H1 (cell line): ENCODE measurements around the gene CYB5R3. TPM values are rescaled to one million over a fixed set of nuclear protein-coding genes. Genes with fewer than 3 reads are reported as not detected.

ENCODE experiments used
- CTCF ChIA-PET: fragments of 300-600 bp; sonication (Branson Sonifier 250); formaldehyde crosslinking; loops from one replicate; lab custom pipeline; 2021; ENCODE audit not compliant: partially characterized antibody; lab: Charles Lee
- POLR2A ChIA-PET: fragments of 300-600 bp; sonication (Branson Sonifier 250); formaldehyde crosslinking; loops from one replicate; lab custom pipeline; 2021; ENCODE audit warnings: inconsistent platforms; ENCODE audit not compliant: partially characterized antibody; lab: Charles Lee
- DNase-seq, 2 experiments: peaks; one replicate each; pipeline versions ENCODE4 v3.0.0 to v3.0.0-alpha.2; 2010 to 2022; ENCODE audit warnings: low spot score in 2 of 2, low read depth in 1 of 2, mixed read lengths in 1 of 2
- FAIRE-seq: peaks from 2 replicates; lab custom pipeline; 2011; peaks lifted over from hg19 to GRCh38; lab: Jason Lieb, UNC
- H2AFZ ChIP-seq: 2 replicates; pipeline ENCODE4 v1.8.1; 2012; ENCODE audit warnings: low read length, inconsistent platforms
- H2AK5ac ChIP-seq: 2 replicates; pipeline ENCODE4 v1.6.1; 2013; ENCODE audit warnings: low read depth, low read length
- H2BK120ac ChIP-seq: replicated peaks from 2 replicates; pipeline ENCODE3; 2013; ENCODE audit warnings: low read depth, low read length, inconsistent platforms
- H2BK12ac ChIP-seq: 2 replicates; pipeline ENCODE4 v1.6.1; 2013; ENCODE audit warnings: low read depth, low read length
- H2BK15ac ChIP-seq: 2 replicates; pipeline ENCODE4 v1.6.1; 2013; ENCODE audit warnings: low read length
- H2BK20ac ChIP-seq: 2 replicates; pipeline ENCODE4 v1.6.1; 2013; ENCODE audit warnings: low read length
- H2BK5ac ChIP-seq: 2 replicates; pipeline ENCODE4 v1.6.1; 2013; ENCODE audit warnings: low read depth, low read length
- H3K14ac ChIP-seq: 2 replicates; pipeline ENCODE4 v1.6.1; 2013; ENCODE audit warnings: inconsistent platforms; ENCODE audit not compliant: insufficient read length
- H3K18ac ChIP-seq: 2 replicates; pipeline ENCODE4 v1.6.1; 2013; ENCODE audit warnings: low read length; ENCODE audit errors: extremely low read depth
- H3K23ac ChIP-seq: 2 replicates; pipeline ENCODE4 v1.6.1; 2013; ENCODE audit warnings: inconsistent platforms; ENCODE audit not compliant: insufficient read length
- H3K23me2 ChIP-seq: 2 replicates; pipeline ENCODE4 v1.6.1; 2013; ENCODE audit warnings: low read depth, low read length
- H3K27ac ChIP-seq: 2 replicates; pipeline ENCODE4 v1.6.1; 2011; ENCODE audit warnings: low read depth, low read length, inconsistent platforms
- H3K27me3 ChIP-seq, 4 experiments: replicated peaks in 1 of 4; 1 replicate in 1 of 4; 2 replicates in 3 of 4; pipeline versions ENCODE4 v1.6.1 to v1.8.1; 2011 to 2013; ENCODE audit warnings: low read length in 3 of 4, mild to moderate bottlenecking in 3 of 4, inconsistent platforms in 2 of 4, mixed read lengths in 2 of 4, moderate library complexity in 1 of 4; ENCODE audit not compliant: control insufficient read depth in 3 of 4, insufficient read depth in 3 of 4; ENCODE audit errors: extremely low read depth in 1 of 4
- H3K36me3 ChIP-seq, 4 experiments: 2 replicates each; pipeline versions ENCODE4 v1.6.1 to v1.8.1; 2011 to 2013; ENCODE audit warnings: mild to moderate bottlenecking in 4 of 4, low read length in 3 of 4, moderate library complexity in 2 of 4, control low read depth in 1 of 4, inconsistent platforms in 1 of 4; ENCODE audit not compliant: insufficient read depth in 4 of 4, control insufficient read depth in 2 of 4
- H3K4ac ChIP-seq: replicated peaks from 2 replicates; pipeline ENCODE3; 2013; ENCODE audit warnings: low read length, low read depth, mixed read lengths, inconsistent platforms; ENCODE audit not compliant: insufficient read length
- H3K4me1 ChIP-seq, 4 experiments: replicated peaks in 1 of 4; 1 replicate in 1 of 4; 2 replicates in 3 of 4; pipeline versions ENCODE4 v1.6.1 to v1.8.1; 2011 to 2013; ENCODE audit warnings: low read length in 3 of 4, inconsistent platforms in 2 of 4, mixed read lengths in 1 of 4; ENCODE audit not compliant: insufficient read depth in 4 of 4, control insufficient read depth in 3 of 4
- H3K4me2 ChIP-seq, 2 experiments: 2 replicates each; pipeline versions ENCODE4 v1.6.1 to v1.8.1; 2011 to 2013; ENCODE audit warnings: low read depth in 2 of 2, low read length in 2 of 2, control low read depth in 1 of 2, inconsistent platforms in 1 of 2, mild to moderate bottlenecking in 1 of 2; ENCODE audit not compliant: insufficient read depth in 1 of 2
- H3K4me3 ChIP-seq, 4 experiments: fragments of 200-600, 300-600 bp in 1 of 4; sonication (generic), shearing (Covaris generic), sonication (Bioruptor Twin) in 1 of 4; 2 replicates each; pipeline versions ENCODE4 v1.5.1 to v1.8.1; 2011 to 2016; ENCODE audit warnings: low read length in 4 of 4, low read depth in 3 of 4, control low read depth in 2 of 4, inconsistent platforms in 2 of 4, mild to moderate bottlenecking in 2 of 4, mixed read lengths in 1 of 4, moderate library complexity in 1 of 4; ENCODE audit not compliant: insufficient read depth in 2 of 4; ENCODE audit errors: extremely low read depth in 1 of 4
- H3K56ac ChIP-seq: replicated peaks from 2 replicates; pipeline ENCODE3; 2013; ENCODE audit warnings: low read depth, mild to moderate bottlenecking, mixed read lengths, low read length, inconsistent platforms; ENCODE audit not compliant: insufficient read length
- H3K79me1 ChIP-seq: 2 replicates; pipeline ENCODE4 v1.6.1; 2013; ENCODE audit warnings: low read depth, low read length, control low read depth
- H3K79me2 ChIP-seq, 2 experiments: 2 replicates each; pipeline versions ENCODE4 v1.6.1 to v1.8.1; 2012 to 2013; ENCODE audit warnings: low read length in 2 of 2, mild to moderate bottlenecking in 2 of 2, inconsistent platforms in 1 of 2; ENCODE audit not compliant: insufficient read depth in 2 of 2, control insufficient read depth in 1 of 2
- H3K9ac ChIP-seq, 4 experiments: replicated peaks in 1 of 4; 1 replicate in 1 of 4; 2 replicates in 3 of 4; pipeline versions ENCODE4 v1.6.1 to v1.8.1; 2011 to 2013; ENCODE audit warnings: low read depth in 3 of 4, low read length in 3 of 4, control low read depth in 2 of 4, mild to moderate bottlenecking in 2 of 4, moderate library complexity in 2 of 4, inconsistent platforms in 1 of 4; ENCODE audit errors: extremely low read depth in 1 of 4
- H3K9me3 ChIP-seq, 2 experiments: 2 replicates each; pipeline versions ENCODE4 v1.6.1 to v1.8.1; 2012 to 2013; ENCODE audit warnings: mild to moderate bottlenecking in 2 of 2, moderate library complexity in 2 of 2, control low read depth in 1 of 2, inconsistent platforms in 1 of 2, low read depth in 1 of 2, low read length in 1 of 2, mixed read lengths in 1 of 2; ENCODE audit not compliant: insufficient read depth in 2 of 2
- H4K20me1 ChIP-seq, 2 experiments: replicated peaks in 1 of 2; 2 replicates each; pipeline versions ENCODE3 to v1.8.1; 2011 to 2013; ENCODE audit warnings: inconsistent platforms in 2 of 2, low read length in 2 of 2, mild to moderate bottlenecking in 1 of 2; ENCODE audit not compliant: insufficient read depth in 2 of 2, control insufficient read depth in 1 of 2
- H4K5ac ChIP-seq: 2 replicates; pipeline ENCODE4 v1.6.1; 2013; ENCODE audit warnings: low read length, low read depth, mixed read lengths, inconsistent platforms; ENCODE audit not compliant: insufficient read length
- H4K8ac ChIP-seq: 2 replicates; pipeline ENCODE4 v1.8.0; 2013; ENCODE audit warnings: mild to moderate bottlenecking, moderate library complexity, low read length, inconsistent platforms; ENCODE audit not compliant: insufficient read depth; ENCODE audit errors: extremely low read depth
- H4K91ac ChIP-seq: replicated peaks from 2 replicates; pipeline ENCODE3; 2013; ENCODE audit warnings: low read length, mixed read lengths, inconsistent platforms; ENCODE audit not compliant: insufficient read length
- BACH1 ChIP-seq: IDR thresholded peaks from 2 replicates; pipeline ENCODE4 v1.6.1; 2012; ENCODE audit warnings: low read length, improper control_type of control experiment
- JUND ChIP-seq: IDR thresholded peaks from 2 replicates; pipeline ENCODE4 v1.6.1; 2011; ENCODE audit warnings: mild to moderate bottlenecking, improper control_type of control experiment, low read length
- MAFK ChIP-seq: IDR thresholded peaks from 2 replicates; pipeline ENCODE4 v1.6.1; 2012; ENCODE audit warnings: low read depth, mild to moderate bottlenecking, improper control_type of control experiment, low read length
- POLR2A ChIP-seq, 2 experiments: IDR thresholded peaks; 1 replicate in 1 of 2; 2 replicates in 1 of 2; pipeline ENCODE4 v1.6.1; 2011; ENCODE audit warnings: low read depth in 2 of 2, low read length in 2 of 2, mild to moderate bottlenecking in 2 of 2; ENCODE audit errors: control extremely low read depth in 1 of 2
- POLR2AphosphoS5 ChIP-seq: IDR thresholded peaks from 2 replicates; pipeline ENCODE4 v1.6.1; 2011; ENCODE audit warnings: low read depth, low read length
- WGBS, 2 experiments: shearing (Covaris generic) in 1 of 2; methylation state at CpG; one replicate each; pipeline versions ENCODE4 v1.1.6 to v1.1.7; 2013 to 2015; ENCODE audit warnings: low lambda C conversion rate in 2 of 2, mixed read lengths in 2 of 2, inconsistent platforms in 1 of 2, low coverage in 1 of 2, missing lambda C conversion rate in 1 of 2; ENCODE audit not compliant: insufficient replicate concordance in 2 of 2, insufficient coverage in 1 of 2, insufficient read length in 1 of 2; ENCODE audit errors: extremely low coverage in 1 of 2, missing lambda C conversion rate in 1 of 2; 5-methylcytosine and 5-hydroxymethylcytosine counted together
- polyA plus RNA-seq, 7 experiments: library from polyadenylated mRNA; depleted of rRNA in 3 of 7; stranded (reverse) in 5 of 7; unstranded in 2 of 7; fragments of >200 nt in 5 of 7; fragments of 200-250 nt in 2 of 7; gene quantifications; 1 replicate in 5 of 7; 2 replicates in 1 of 7; 4 replicates in 1 of 7; pipeline versions ENCODE4 v1.2.1 to v1.2.3, GENCODE V29; 2011 to 2013; ENCODE audit warnings: missing spikeins in 2 of 7, mixed read lengths in 2 of 7
- total RNA-seq: library from RNA; stranded (reverse); fragmentation: NEBNext Ultra II Directional; extraction: Animal tissue kit (Norgen Biotek cat#: 25700); gene quantifications from 2 replicates; pipeline ENCODE4 v1.2.1, GENCODE V29; 2021

Gene CYB5R3
- total and polyA plus RNA-seq, 2 of the 8 experiments (the other 6 are each of a cell fraction or from before 2014, with no cell fraction given) = 75.3 to 113 TPM

DNA sequence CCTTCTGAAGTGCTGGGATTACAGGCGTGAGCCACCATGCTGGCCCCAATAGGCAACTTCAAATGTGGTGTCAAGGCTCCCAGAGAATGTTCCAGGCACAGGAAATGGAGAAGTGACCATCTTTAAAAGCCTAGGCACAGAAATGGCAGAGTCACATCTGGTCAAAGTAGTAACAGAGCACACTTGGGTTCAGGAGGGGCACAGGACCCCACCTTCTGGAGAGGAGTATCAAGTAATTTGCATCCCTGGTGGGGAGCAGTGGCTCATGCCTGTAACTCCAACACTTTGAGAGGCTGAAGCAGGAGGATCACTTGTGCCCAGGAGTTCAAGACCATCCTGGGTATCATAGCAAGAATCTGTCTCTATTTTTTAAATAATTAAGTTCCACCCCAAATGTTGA is 66.2 kb downstream of the CYB5R3 start:
- 94% methylated on average over 1 of the region's 1 CpG; no CpG with 5 or more reads in 1 of the 2 experiments for WGBS, 2 experiments
- Histone ChIP-seq H2BK20ac (no peak overlapping the region), H3K18ac (no peak overlapping the region), H3K14ac (no peak overlapping the region), H2BK5ac (no peak overlapping the region), H3K9me3 (no peaks in the 10 kb centered on the region), H3K79me1 (no peaks in the 10 kb centered on the region; the same call in 1 of the 2 replicates), H2AFZ (no peak overlapping the region), H3K36me3 (peaks cover 31 to 55% (median 50%) of the 10 kb centered on the region in 4 experiments), H3K23ac (no peak overlapping the region), H2BK12ac (no peak overlapping the region), H2AK5ac (no peak overlapping the region), H3K27ac (no peak overlapping the region), H3K4ac (no peak overlapping the region), H3K4me1 (no peaks in the 10 kb centered on the region), H2BK120ac (no peak overlapping the region), H4K8ac (no peak overlapping the region), H4K20me1 (peaks cover 0 to 5% of the 10 kb centered on the region in 2 experiments), H4K5ac (no peak overlapping the region), H3K9ac (no peak overlapping the region), H4K91ac (no peak overlapping the region), H2BK15ac (no peak overlapping the region), H3K4me3 (no peak overlapping the region), H3K27me3 (no peaks in the 10 kb centered on the region), H3K23me2 (no peaks in the 10 kb centered on the region; the same call in 1 of the 2 replicates), H3K79me2 (peaks cover 0 to 10% of the 10 kb centered on the region in 2 experiments; a peak in 2 of 4 replicates), H3K4me2 (no peak overlapping the region; a peak in 1 of 4 replicates), H3K56ac (no peak overlapping the region)
- FAIRE-seq (no peak), DNase-seq (no peak)
- POLR2A ChIA-PET = interaction anchor here (0.7 to 28.3 kb wide), 5 partner anchors 9 to 196 kb away, joined by 3 to 399 read pairs (median 18); partner anchors contain the start of gene POLDIP3
- TF ChIP-seq POLR2AphosphoS5 (no peak), MAFK (no peak), BACH1 (no peak), JUND (no peak), POLR2A (IDR thresholded peaks at IDR 0.05; ENCODE audit: control extremely low read depth in 1 of 2, low read depth in 2 of 2, low read length in 2 of 2) (no peak; a peak in 1 of 3 replicates)
- CTCF ChIA-PET = interaction anchor here (0.6 kb wide), 1 partner anchor 646 kb away, joined by 3 read pairs; no protein-coding TSS in a partner anchor
